ENCODE data around the gene CNR2.
"Not testable (repeated sequence)": the region's sequence is repeated elsewhere in the genome, so short reads cannot be mapped to it uniquely, and the experiment has no call there.

The CNR2 gene

GRCh38 chr1:23916209-23917131 lies 3.3 kb upstream of the CNR2 start:
- DNase-seq (ENCODE audit: low read depth, low spot score) = peak; percentile 90

- no peak for DNase-seq (ENCODE audit: low read depth, low spot score)
Observed at GRCh38 chr1:23915466-23915865, 2.3 kb upstream of the CNR2 start.

- no peak for DNase-seq (ENCODE audit: low read depth, low spot score)
Observed at GRCh38 chr1:23914921-23915320, 1.8 kb upstream of the CNR2 start.

- DNase-seq (ENCODE audit: low read depth, low spot score) = no peak
Observed at GRCh38 chr1:23911921-23912320, 1.2 kb downstream of the CNR2 start.

- DNase-seq (ENCODE audit: low read depth, low spot score) = no peak
Observed at GRCh38 chr1:23910553-23911246, 2.5 kb downstream of the CNR2 start.

- DNase-seq (ENCODE audit: low read depth, low spot score) = no peak
Observed at GRCh38 chr1:23910144-23910543, 3.0 kb downstream of the CNR2 start.

GRCh38 chr1:23909412-23909811 lies 3.8 kb downstream of the CNR2 start:
- no peak for DNase-seq (ENCODE audit: low read depth, low spot score)

- no peak for DNase-seq (ENCODE audit: low read depth, low spot score)
Observed at GRCh38 chr1:23908453-23909341, 4.5 kb downstream of the CNR2 start.

- no peak for DNase-seq (ENCODE audit: low read depth, low spot score)
Observed at GRCh38 chr1:23906731-23907130, 6.4 kb downstream of the CNR2 start.

GRCh38 chr1:23905461-23906025 lies 7.6 kb downstream of the CNR2 start:
- no peak for DNase-seq (ENCODE audit: low read depth, low spot score)

GRCh38 chr1:23904748-23905357 lies 8.3 kb downstream of the CNR2 start:
- peak; percentile 43 for DNase-seq (ENCODE audit: low read depth, low spot score)

GRCh38 chr1:23903754-23904153 lies 9.4 kb downstream of the CNR2 start:
- no peak for DNase-seq (ENCODE audit: low read depth, low spot score)

- DNase-seq (ENCODE audit: low read depth, low spot score) = no peak
Observed at GRCh38 chr1:23902321-23903278, 10.6 kb downstream of the CNR2 start.

GRCh38 chr1:23900017-23900416 lies 13.1 kb downstream of the CNR2 start:
- not testable (repeated sequence) for DNase-seq (ENCODE audit: low read depth, low spot score)

GRCh38 chr1:23899070-23899469 lies 14.1 kb downstream of the CNR2 start:
- DNase-seq (ENCODE audit: low read depth, low spot score) = no peak

GRCh38 chr1:23897083-23897482 lies 16.1 kb downstream of the CNR2 start:
- no peak for DNase-seq (ENCODE audit: low read depth, low spot score)

- no peak for DNase-seq (ENCODE audit: low read depth, low spot score)
Observed at GRCh38 chr1:23896491-23896890, 16.7 kb downstream of the CNR2 start.

- no peak for DNase-seq (ENCODE audit: low read depth, low spot score)
Observed at GRCh38 chr1:23895993-23896392, 17.2 kb downstream of the CNR2 start.

GRCh38 chr1:23895082-23895481 lies 18.1 kb downstream of the CNR2 start:
- DNase-seq (ENCODE audit: low read depth, low spot score) = no peak

- no peak for DNase-seq (ENCODE audit: low read depth, low spot score)
Observed at GRCh38 chr1:23889074-23889473, 24.1 kb downstream of the CNR2 start.
